Effector CD8-positive, alpha-beta T cell (primary cell): ENCODE measurements around the gene PMM1.

ENCODE experiments used
- DNase-seq: peaks from one replicate; lab custom pipeline; 2025; lab: John Stamatoyannopoulos, UW

PMM1 gene

GRCh38 chr22:41538583-41538982 is 51.1 kb downstream of the PMM1 start:
- DNase-seq = no peak

GRCh38 chr22:41537203-41537602 is 52.4 kb downstream of the PMM1 start:
- no peak for DNase-seq

GRCh38 chr22:41535244-41535643 is 54.4 kb downstream of the PMM1 start:
- DNase-seq = no peak

GRCh38 chr22:41534219-41534618 is 55.4 kb downstream of the PMM1 start:
- DNase-seq = no peak

GRCh38 chr22:41532908-41533825 is 56.5 kb downstream of the PMM1 start:
- DNase-seq = peak; percentile 55

GRCh38 chr22:41531715-41532477 is 57.7 kb downstream of the PMM1 start:
- DNase-seq = no peak

- DNase-seq = no peak
These were observed 58.5 kb downstream of the PMM1 start for GRCh38 chr22:41530890-41531714.

- DNase-seq = no peak
These were observed 60.6 kb downstream of the PMM1 start for GRCh38 chr22:41528938-41529561.

GRCh38 chr22:41528132-41528766 is 61.4 kb downstream of the PMM1 start:
- no peak for DNase-seq
